Measurements from ENCODE around the gene TMEM9B.
A peak's percentile ranks its signal among the peaks of the same experiment; 100 is the strongest.

Gene TMEM9B

GRCh38 chr11:8930456-8931175, 33.6 kb downstream of the TMEM9B start:
- Mint-ChIP-seq H3K36me3 (ENCODE audit: low read depth) (no peaks in the 10 kb centered on the region), H3K4me1 (ENCODE audit: low read depth) (no peaks in the 10 kb centered on the region), H3K4me3 (no peak overlapping the region), H3K27me3 (no peaks in the 10 kb centered on the region), H3K27ac (no peak overlapping the region), H3K9me3 (no peaks in the 10 kb centered on the region)
- intact Hi-C loops (cut with micrococcal nuclease) = no loop called here

GRCh38 chr11:8928981-8929615, 35.1 kb downstream of the TMEM9B start:
- intact Hi-C loops (cut with micrococcal nuclease) = no loop called here
- H3K36me3 Mint-ChIP-seq (ENCODE audit: low read depth) = peaks cover 6% of the 10 kb centered on the region
- no peak overlapping the region for H3K4me3 Mint-ChIP-seq
- no peaks in the 10 kb centered on the region for H3K4me1 Mint-ChIP-seq (ENCODE audit: low read depth)
- H3K9me3 Mint-ChIP-seq = no peaks in the 10 kb centered on the region
- H3K27me3 Mint-ChIP-seq = no peaks in the 10 kb centered on the region
- H3K27ac Mint-ChIP-seq = no peak overlapping the region

- intact Hi-C loops (cut with micrococcal nuclease) = no loop called here
- H3K36me3 Mint-ChIP-seq (ENCODE audit: low read depth) = peaks cover 6% of the 10 kb centered on the region
- H3K4me3 Mint-ChIP-seq = no peak overlapping the region
- H3K27me3 Mint-ChIP-seq = no peaks in the 10 kb centered on the region
- no peaks in the 10 kb centered on the region for H3K4me1 Mint-ChIP-seq (ENCODE audit: low read depth)
- H3K9me3 Mint-ChIP-seq = no peaks in the 10 kb centered on the region
- H3K27ac Mint-ChIP-seq = no peak overlapping the region
These were observed 36.0 kb downstream of the TMEM9B start for GRCh38 chr11:8928205-8928604.

GRCh38 chr11:8927233-8927632, 37.0 kb downstream of the TMEM9B start:
- Mint-ChIP-seq H3K4me3 (no peak overlapping the region), H3K9me3 (no peaks in the 10 kb centered on the region), H3K27ac (no peak overlapping the region), H3K36me3 (ENCODE audit: low read depth) (peaks cover 14% of the 10 kb centered on the region), H3K4me1 (ENCODE audit: low read depth) (no peaks in the 10 kb centered on the region), H3K27me3 (no peaks in the 10 kb centered on the region)
- intact Hi-C loops (cut with micrococcal nuclease) = no loop called here

GRCh38 chr11:8926236-8926635, 38.0 kb downstream of the TMEM9B start:
- no peaks in the 10 kb centered on the region for H3K9me3 Mint-ChIP-seq
- intact Hi-C loops (cut with micrococcal nuclease) = no loop called here

GRCh38 chr11:8925711-8926110, 38.5 kb downstream of the TMEM9B start:
- Mint-ChIP-seq H3K4me1 (ENCODE audit: low read depth) (no peaks in the 10 kb centered on the region), H3K27ac (no peak overlapping the region), H3K4me3 (no peak overlapping the region), H3K27me3 (no peaks in the 10 kb centered on the region), H3K9me3 (no peaks in the 10 kb centered on the region), H3K36me3 (ENCODE audit: low read depth) (peaks cover 27% of the 10 kb centered on the region)
- intact Hi-C loops (cut with micrococcal nuclease) = no loop called here

More at GRCh38 chr11:8926236-8926635, 38.0 kb downstream of the TMEM9B start:
- no peak overlapping the region for H3K4me3 Mint-ChIP-seq
- no peaks in the 10 kb centered on the region for H3K27me3 Mint-ChIP-seq
- peaks cover 24% of the 10 kb centered on the region for H3K36me3 Mint-ChIP-seq (ENCODE audit: low read depth)
- no peaks in the 10 kb centered on the region for H3K4me1 Mint-ChIP-seq (ENCODE audit: low read depth)
- H3K27ac Mint-ChIP-seq = no peak overlapping the region

GRCh38 chr11:8922691-8923090, 41.6 kb downstream of the TMEM9B start:
- Mint-ChIP-seq H3K27me3 (no peaks in the 10 kb centered on the region), H3K36me3 (ENCODE audit: low read depth) (peaks cover 57% of the 10 kb centered on the region), H3K27ac (no peak overlapping the region), H3K9me3 (no peaks in the 10 kb centered on the region), H3K4me1 (ENCODE audit: low read depth) (no peaks in the 10 kb centered on the region), H3K4me3 (no peak overlapping the region)
- intact Hi-C loops (cut with micrococcal nuclease) = no loop called here

- Mint-ChIP-seq H3K27ac (no peak overlapping the region), H3K27me3 (no peaks in the 10 kb centered on the region), H3K36me3 (ENCODE audit: low read depth) (peaks cover 68% of the 10 kb centered on the region), H3K9me3 (no peaks in the 10 kb centered on the region), H3K4me1 (ENCODE audit: low read depth) (peaks cover 19% of the 10 kb centered on the region), H3K4me3 (no peak overlapping the region)
- intact Hi-C loops (cut with micrococcal nuclease) = no loop called here
These were observed 47.0 kb downstream of the TMEM9B start for GRCh38 chr11:8917157-8917825.

GRCh38 chr11:8914661-8915018, 49.6 kb downstream of the TMEM9B start:
- intact Hi-C loops (cut with micrococcal nuclease) = loop anchor here (2.0 to 5.0 kb wide), 2 partner anchors 48 to 222 kb away; partner anchors contain the start of gene TMEM9B
- Mint-ChIP-seq H3K27me3 (peaks cover 7% of the 10 kb centered on the region), H3K4me1 (ENCODE audit: low read depth) (peaks cover 28% of the 10 kb centered on the region), H3K9me3 (no peaks in the 10 kb centered on the region), H3K27ac (peak overlapping the region; percentile 76), H3K4me3 (no peak overlapping the region), H3K36me3 (ENCODE audit: low read depth) (peaks cover 52% of the 10 kb centered on the region)

GRCh38 chr11:8913961-8914660, 50.1 kb downstream of the TMEM9B start:
- Mint-ChIP-seq H3K36me3 (ENCODE audit: low read depth) (peaks cover 46% of the 10 kb centered on the region), H3K9me3 (no peaks in the 10 kb centered on the region), H3K27ac (peak overlapping the region; percentile 76), H3K4me3 (peak overlapping the region; percentile 45), H3K4me1 (ENCODE audit: low read depth) (peaks cover 34% of the 10 kb centered on the region), H3K27me3 (peaks cover 9% of the 10 kb centered on the region)
- intact Hi-C loops (cut with micrococcal nuclease) = loop anchor here (2.0 to 5.0 kb wide), 2 partner anchors 48 to 223 kb away; partner anchors contain the start of gene TMEM9B

GRCh38 chr11:8911029-8911823, 53.0 kb downstream of the TMEM9B start, which contains the start of gene AKIP1:
Gene AKIP1 (plus strand): TSS chr11:8911189. CDS start chr11:8911450, 261 bp downstream.
- peak within 1 kb of the TSS; percentile 95 for H3K4me3 Mint-ChIP-seq
- H3K27ac Mint-ChIP-seq = peak within 1 kb of the TSS; percentile 92
- peaks cover 13% of the 10 kb centered on the region for H3K27me3 Mint-ChIP-seq
- peaks cover 17% of the 10 kb centered on the region for H3K36me3 Mint-ChIP-seq (ENCODE audit: low read depth)
- no peaks in the 10 kb centered on the region for H3K9me3 Mint-ChIP-seq
- intact Hi-C loops (cut with micrococcal nuclease) = loop anchor here (5.0 kb wide), 1 partner anchor 51 kb away; the partner anchor contains the start of gene TMEM9B
- peaks cover 47% of the 10 kb centered on the region for H3K4me1 Mint-ChIP-seq (ENCODE audit: low read depth)

GRCh38 chr11:8910649-8911026, 53.6 kb downstream of the TMEM9B start:
- peaks cover 13% of the 10 kb centered on the region for H3K27me3 Mint-ChIP-seq
- intact Hi-C loops (cut with micrococcal nuclease) = loop anchor here (5.0 kb wide), 1 partner anchor 52 kb away; the partner anchor contains the start of gene TMEM9B
- H3K36me3 Mint-ChIP-seq (ENCODE audit: low read depth) = peaks cover 12% of the 10 kb centered on the region
- H3K4me1 Mint-ChIP-seq (ENCODE audit: low read depth) = peaks cover 47% of the 10 kb centered on the region
- peak overlapping the region; percentile 95 for H3K4me3 Mint-ChIP-seq
- peak overlapping the region; percentile 92 for H3K27ac Mint-ChIP-seq
- no peaks in the 10 kb centered on the region for H3K9me3 Mint-ChIP-seq

- intact Hi-C loops (cut with micrococcal nuclease) = no loop called here
- H3K27me3 Mint-ChIP-seq = peaks cover 13% of the 10 kb centered on the region
- H3K9me3 Mint-ChIP-seq = no peaks in the 10 kb centered on the region
- H3K27ac Mint-ChIP-seq = no peak overlapping the region
- H3K4me3 Mint-ChIP-seq = no peak overlapping the region
- H3K4me1 Mint-ChIP-seq (ENCODE audit: low read depth) = peaks cover 30% of the 10 kb centered on the region
- H3K36me3 Mint-ChIP-seq (ENCODE audit: low read depth) = peaks cover 7% of the 10 kb centered on the region
These were observed 56.1 kb downstream of the TMEM9B start for GRCh38 chr11:8908099-8908498.
